GM12878 (cell line): Measurements from ENCODE around the gene ECI1. TPM values are rescaled to one million over a fixed set of nuclear protein-coding genes. Genes with fewer than 3 reads are reported as not detected.

Experiments used
- ATAC-seq: fragments of 200-7000 bp; cut with Tn5 transposase; 3 replicates; pipeline ENCODE4 v1.9.1; 2020; ENCODE audit warnings: mild to moderate bottlenecking, moderate library complexity
- BruUV-seq: library from RNA; stranded (reverse); fragments of 400-500 nt; replicated peaks from 2 replicates; lab custom pipeline; 2021; lab: Mats Ljungman, UMichigan
- CTCF ChIA-PET: fragments of 300-600 bp; sonication (Branson Sonifier 250); formaldehyde crosslinking; extraction: SDS; loops from one replicate; lab custom pipeline; 2021; ENCODE audit warnings: inconsistent platforms; lab: Yijun Ruan, JAX
- POLR2A ChIA-PET: fragments of 350-600 bp; formaldehyde crosslinking; extraction: SDS; loops from one replicate; lab custom pipeline; 2021; ENCODE audit warnings: inconsistent platforms; lab: Charles Lee
- RAD21 ChIA-PET: fragments of 300-600 bp; sonication (Branson Sonifier 250); formaldehyde crosslinking; loops from one replicate; lab custom pipeline; 2023; ENCODE audit warnings: antibody characterized with exemption; ENCODE audit not compliant: unreplicated experiment; lab: Charles Lee
- SMC1A ChIA-PET: fragments of 300-600 bp; sonication (Branson Sonifier 250); formaldehyde crosslinking; loops from one replicate; lab custom pipeline; 2023; ENCODE audit not compliant: unreplicated experiment, uncharacterized antibody; lab: Charles Lee
- DNase-seq: peaks from one replicate; pipeline ENCODE4 v3.0.0-alpha.2; 2011; ENCODE audit warnings: low read depth, low spot score
- FAIRE-seq: peaks from 3 replicates; lab custom pipeline; 2011; peaks lifted over from hg19 to GRCh38; lab: Jason Lieb, UNC
- H2AFZ ChIP-seq: 2 replicates; pipeline ENCODE4 v1.6.0; 2011; ENCODE audit warnings: low read depth, low read length, control low read depth; ENCODE audit not compliant: control insufficient read depth
- H3K27ac ChIP-seq: 2 replicates; pipeline ENCODE4 v1.5.1; 2011; ENCODE audit warnings: control low read depth; ENCODE audit not compliant: control insufficient read depth, insufficient read depth
- H3K27me3 ChIP-seq, 2 experiments: replicated peaks in 1 of 2; 2 replicates each; pipeline versions ENCODE4 v1.6.0 to v1.6.1; 2011; ENCODE audit warnings: low read length in 1 of 2; ENCODE audit not compliant: control insufficient read depth in 2 of 2, insufficient read depth in 2 of 2
- H3K36me3 ChIP-seq, 2 experiments: 2 replicates each; pipeline ENCODE4 v1.5.1; 2011; ENCODE audit warnings: low read length in 1 of 2; ENCODE audit not compliant: control insufficient read depth in 2 of 2, insufficient read depth in 2 of 2
- H3K4me1 ChIP-seq: 2 replicates; pipeline ENCODE4 v1.6.1; 2011; ENCODE audit warnings: mild to moderate bottlenecking, low read length, moderate library complexity, mixed read lengths; ENCODE audit not compliant: control insufficient read depth, insufficient read depth
- H3K4me2 ChIP-seq: 2 replicates; pipeline ENCODE4 v1.6.0; 2011; ENCODE audit warnings: control low read depth; ENCODE audit not compliant: control insufficient read depth, insufficient read depth
- H3K4me3 ChIP-seq: fragments of 200-600 bp; sonication (generic); 2 replicates; pipeline ENCODE4 v1.5.1; 2016
- H3K79me2 ChIP-seq: 2 replicates; pipeline ENCODE4 v1.6.0; 2011; ENCODE audit warnings: low read length; ENCODE audit not compliant: control insufficient read depth, insufficient read depth
- H3K9ac ChIP-seq: 2 replicates; pipeline ENCODE4 v1.8.0; 2011; ENCODE audit warnings: low read length, control low read depth, mixed read lengths; ENCODE audit not compliant: control insufficient read depth, insufficient read depth
- H3K9me3 ChIP-seq: replicated peaks from 3 replicates; pipeline ENCODE4 v1.5.1; 2011; ENCODE audit warnings: mild to moderate bottlenecking, low read length; ENCODE audit not compliant: control insufficient read depth, insufficient read depth
- H4K20me1 ChIP-seq: 2 replicates; pipeline ENCODE4 v1.6.0; 2011; ENCODE audit not compliant: control insufficient read depth, insufficient read depth
- E2F4 ChIP-seq: IDR thresholded peaks from 2 replicates; pipeline ENCODE4 v1.6.1; 2012; ENCODE audit warnings: low read depth, low read length, improper control_type of control experiment
- FOXK2 ChIP-seq: fragments of 450-650 bp; IDR thresholded peaks from 2 replicates; pipeline ENCODE4 v1.6.1; 2017; ENCODE audit warnings: mild to moderate bottlenecking, moderate library complexity
- IRF3 ChIP-seq: fragments of 450-650 bp; IDR thresholded peaks from 2 replicates; pipeline ENCODE4 v1.6.1; 2014; ENCODE audit warnings: mild to moderate bottlenecking
- KDM1A ChIP-seq: fragments of 200-600 bp; sonication (generic); IDR thresholded peaks from 2 replicates; pipeline ENCODE4 v1.6.1; 2016; ENCODE audit warnings: borderline replicate concordance
- LARP7 ChIP-seq: fragments of 450-650 bp; IDR thresholded peaks from 2 replicates; pipeline ENCODE4 v1.6.1; 2017; ENCODE audit warnings: mild to moderate bottlenecking
- NR2C2 ChIP-seq: IDR thresholded peaks from 2 replicates; pipeline ENCODE4 v1.6.1; 2011; ENCODE audit warnings: borderline replicate concordance, low read depth; ENCODE audit not compliant: control insufficient read depth, insufficient read length
- NR2F1 ChIP-seq: fragments of 450-650 bp; conservative IDR thresholded peaks from 2 replicates; pipeline ENCODE4 v1.6.1; 2017; ENCODE audit warnings: mild to moderate bottlenecking
- RAD51 ChIP-seq: fragments of 450-650 bp; IDR thresholded peaks from 2 replicates; pipeline ENCODE4 v1.6.1; 2016; ENCODE audit warnings: moderate library complexity, mild to moderate bottlenecking, inconsistent platforms
- REST ChIP-seq: IDR thresholded peaks from 2 replicates; pipeline ENCODE4 v1.6.1; 2012; ENCODE audit warnings: mild to moderate bottlenecking, low read depth, low read length
- SUPT20H ChIP-seq: IDR thresholded peaks from 2 replicates; pipeline ENCODE4 v1.6.1; 2011; ENCODE audit warnings: low read depth, mild to moderate bottlenecking, low read length, moderate library complexity, borderline replicate concordance; ENCODE audit not compliant: control insufficient read depth
- WGBS: methylation state at CpG from one replicate; pipeline ENCODE4 v1.1.6; 2016; ENCODE audit warnings: low lambda C conversion rate; ENCODE audit not compliant: insufficient replicate concordance, insufficient coverage; ENCODE audit errors: missing lambda C conversion rate; 5-methylcytosine and 5-hydroxymethylcytosine counted together
- in situ Hi-C: fragments of 300-500 bp; cut with MboI; formaldehyde crosslinking; loops from 9 replicates; pipeline ENCODE4 v1.14.3; 2018; ENCODE audit warnings: mixed read lengths
- intact Hi-C: fragments of 100-400 bp; cut with micrococcal nuclease; formaldehyde crosslinking; loops from one replicate; pipeline ENCODE4 v1.14.2; 2022; ENCODE audit not compliant: unreplicated experiment
- polyA plus RNA-seq, 11 experiments: library from polyadenylated mRNA; depleted of rRNA in 4 of 11; unstranded in 6 of 11; stranded (reverse) in 5 of 11; fragments of >200 nt; fragmentation: Nextera tagmentation in 4 of 11; fragmentation: Illumina TruSeq in 1 of 11; extraction: Ambion mirVana in 4 of 11; extraction: Trizol in 1 of 11; gene quantifications; 1 replicate in 1 of 11; 2 replicates in 10 of 11; pipeline versions ENCODE4 v1.2.1 to v1.2.3, GENCODE V29; 2011 to 2016; ENCODE audit warnings: inconsistent platforms in 2 of 11, missing spikeins in 2 of 11, low read depth in 1 of 11
- total RNA-seq, 4 experiments: library from RNA; depleted of rRNA in 3 of 4; stranded (reverse); fragments of >200 nt in 3 of 4; fragmentation: Illumina TruSeq in 1 of 4; extraction: Trizol in 1 of 4; gene quantifications; 2 replicates each; pipeline versions ENCODE4 v1.2.1 to v1.2.3, GENCODE V29; 2013 to 2021

The ECI1 gene
- total and polyA plus RNA-seq, 10 of the 15 experiments (the other 5 are each of a cell fraction or from before 2014, with no cell fraction given), result 2.2 to 82.1 (median 24.8) TPM

GRCh38 chr16:2298621-2299020, 47.2 kb upstream of the ECI1 start:
- H3K27me3 ChIP-seq, result no peaks in the 10 kb centered on the region
- H3K27ac ChIP-seq, result no peak overlapping the region
- H3K9me3 ChIP-seq, result no peaks in the 10 kb centered on the region
- ATAC-seq (no peak), FAIRE-seq (no peak), DNase-seq (no peak)
- no peak overlapping the region for H3K4me2 ChIP-seq
- POLR2A ChIA-PET, result no interaction called here
- peaks cover 10% of the 10 kb centered on the region for H3K4me1 ChIP-seq
- RAD21 ChIA-PET, result no interaction called here
- SMC1A ChIA-PET, result no interaction called here
- intact Hi-C loops, result no loop called here
- H3K36me3 ChIP-seq, result no peaks in the 10 kb centered on the region
- WGBS, result 75% methylated on average over 9 of the region's 9 CpGs
- in situ Hi-C loops, result no loop called here
- CTCF ChIA-PET, result no interaction called here
- H4K20me1 ChIP-seq, result no peaks in the 10 kb centered on the region
- no peak overlapping the region for H3K9ac ChIP-seq
- BruUV-seq, result no TSS peak
- no peaks in the 10 kb centered on the region for H3K79me2 ChIP-seq
- TF ChIP-seq FOXK2, result no peak
- TF ChIP-seq E2F4, result no peak
- no peak for TF ChIP-seq IRF3
- TF ChIP-seq LARP7, result no peak
- TF ChIP-seq NR2C2, result no peak
- TF ChIP-seq RAD51, result no peak
- no peak for TF ChIP-seq KDM1A
- no peak for TF ChIP-seq REST
- no peak for TF ChIP-seq NR2F1
- no peak for TF ChIP-seq SUPT20H
- no peak overlapping the region for H3K4me3 ChIP-seq
- no peak overlapping the region for H2AFZ ChIP-seq
